ENCODE results near the gene SCN4A.

DNA sequence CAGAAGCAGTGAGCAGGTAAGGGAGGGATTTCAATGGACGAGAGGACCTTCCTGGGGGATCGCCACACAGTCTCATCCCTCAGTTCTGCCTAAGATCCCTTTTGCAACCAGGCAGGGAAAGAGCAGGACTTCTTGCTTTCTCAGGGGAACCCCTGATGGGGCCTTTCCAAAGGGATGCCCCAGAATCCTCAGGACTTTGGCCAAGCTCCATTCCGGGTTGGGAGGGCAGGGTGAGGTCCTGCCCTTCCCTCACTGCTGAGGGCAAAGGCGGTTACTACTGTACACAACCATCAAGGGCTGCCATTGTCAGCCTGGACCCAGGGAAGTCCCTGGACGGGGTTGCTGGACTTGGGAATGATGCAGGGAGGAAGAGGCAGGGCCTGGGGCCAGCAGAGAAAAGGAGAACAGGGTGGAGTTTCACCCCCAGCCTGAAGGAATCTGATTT lies 35.1 kb upstream of the SCN4A start:
- TF ChIP-seq POLR2A (IDR thresholded peaks at IDR 0.05) = no peak
- TF ChIP-seq, protein P1, sequence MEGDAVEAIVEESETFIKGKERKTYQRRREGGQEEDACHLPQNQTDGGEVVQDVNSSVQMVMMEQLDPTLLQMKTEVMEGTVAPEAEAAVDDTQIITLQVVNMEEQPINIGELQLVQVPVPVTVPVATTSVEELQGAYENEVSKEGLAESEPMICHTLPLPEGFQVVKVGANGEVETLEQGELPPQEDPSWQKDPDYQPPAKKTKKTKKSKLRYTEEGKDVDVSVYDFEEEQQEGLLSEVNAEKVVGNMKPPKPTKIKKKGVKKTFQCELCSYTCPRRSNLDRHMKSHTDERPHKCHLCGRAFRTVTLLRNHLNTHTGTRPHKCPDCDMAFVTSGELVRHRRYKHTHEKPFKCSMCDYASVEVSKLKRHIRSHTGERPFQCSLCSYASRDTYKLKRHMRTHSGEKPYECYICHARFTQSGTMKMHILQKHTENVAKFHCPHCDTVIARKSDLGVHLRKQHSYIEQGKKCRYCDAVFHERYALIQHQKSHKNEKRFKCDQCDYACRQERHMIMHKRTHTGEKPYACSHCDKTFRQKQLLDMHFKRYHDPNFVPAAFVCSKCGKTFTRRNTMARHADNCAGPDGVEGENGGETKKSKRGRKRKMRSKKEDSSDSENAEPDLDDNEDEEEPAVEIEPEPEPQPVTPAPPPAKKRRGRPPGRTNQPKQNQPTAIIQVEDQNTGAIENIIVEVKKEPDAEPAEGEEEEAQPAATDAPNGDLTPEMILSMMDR (IDR thresholded peaks at IDR 0.05) = no peak

All from Peyer's patch (tissue), 4 donors.